GM12878 (cell line): ENCODE data around the gene SMARCD1. TPM values are rescaled to one million over a fixed set of nuclear protein-coding genes. Genes with fewer than 3 reads are reported as not detected.

Source experiments
- ATAC-seq: fragments of 200-7000 bp; cut with Tn5 transposase; 3 replicates; pipeline ENCODE4 v1.9.1; 2020; ENCODE audit warnings: mild to moderate bottlenecking, moderate library complexity
- BruUV-seq: library from RNA; stranded (reverse); fragments of 400-500 nt; replicated peaks from 2 replicates; lab custom pipeline; 2021; lab: Mats Ljungman, UMichigan
- CTCF ChIA-PET: fragments of 300-600 bp; sonication (Branson Sonifier 250); formaldehyde crosslinking; extraction: SDS; loops from one replicate; lab custom pipeline; 2021; ENCODE audit warnings: inconsistent platforms; lab: Yijun Ruan, JAX
- POLR2A ChIA-PET: fragments of 350-600 bp; formaldehyde crosslinking; extraction: SDS; loops from one replicate; lab custom pipeline; 2021; ENCODE audit warnings: inconsistent platforms; lab: Charles Lee
- RAD21 ChIA-PET: fragments of 300-600 bp; sonication (Branson Sonifier 250); formaldehyde crosslinking; loops from one replicate; lab custom pipeline; 2023; ENCODE audit warnings: antibody characterized with exemption; ENCODE audit not compliant: unreplicated experiment; lab: Charles Lee
- SMC1A ChIA-PET: fragments of 300-600 bp; sonication (Branson Sonifier 250); formaldehyde crosslinking; loops from one replicate; lab custom pipeline; 2023; ENCODE audit not compliant: unreplicated experiment, uncharacterized antibody; lab: Charles Lee
- DNase-seq: peaks from one replicate; pipeline ENCODE4 v3.0.0-alpha.2; 2011; ENCODE audit warnings: low read depth, low spot score
- FAIRE-seq: peaks from 3 replicates; lab custom pipeline; 2011; peaks lifted over from hg19 to GRCh38; lab: Jason Lieb, UNC
- H2AFZ ChIP-seq: 2 replicates; pipeline ENCODE4 v1.6.0; 2011; ENCODE audit warnings: low read depth, low read length, control low read depth; ENCODE audit not compliant: control insufficient read depth
- H3K27ac ChIP-seq: 2 replicates; pipeline ENCODE4 v1.5.1; 2011; ENCODE audit warnings: control low read depth; ENCODE audit not compliant: control insufficient read depth, insufficient read depth
- H3K27me3 ChIP-seq, 2 experiments: replicated peaks in 1 of 2; 2 replicates each; pipeline versions ENCODE4 v1.6.0 to v1.6.1; 2011; ENCODE audit warnings: low read length in 1 of 2; ENCODE audit not compliant: control insufficient read depth in 2 of 2, insufficient read depth in 2 of 2
- H3K36me3 ChIP-seq, 2 experiments: 2 replicates each; pipeline ENCODE4 v1.5.1; 2011; ENCODE audit warnings: low read length in 1 of 2; ENCODE audit not compliant: control insufficient read depth in 2 of 2, insufficient read depth in 2 of 2
- H3K4me1 ChIP-seq: 2 replicates; pipeline ENCODE4 v1.6.1; 2011; ENCODE audit warnings: mild to moderate bottlenecking, low read length, moderate library complexity, mixed read lengths; ENCODE audit not compliant: control insufficient read depth, insufficient read depth
- H3K4me2 ChIP-seq: 2 replicates; pipeline ENCODE4 v1.6.0; 2011; ENCODE audit warnings: control low read depth; ENCODE audit not compliant: control insufficient read depth, insufficient read depth
- H3K4me3 ChIP-seq: fragments of 200-600 bp; sonication (generic); 2 replicates; pipeline ENCODE4 v1.5.1; 2016
- H3K79me2 ChIP-seq: 2 replicates; pipeline ENCODE4 v1.6.0; 2011; ENCODE audit warnings: low read length; ENCODE audit not compliant: control insufficient read depth, insufficient read depth
- H3K9ac ChIP-seq: 2 replicates; pipeline ENCODE4 v1.8.0; 2011; ENCODE audit warnings: low read length, control low read depth, mixed read lengths; ENCODE audit not compliant: control insufficient read depth, insufficient read depth
- H3K9me3 ChIP-seq: replicated peaks from 3 replicates; pipeline ENCODE4 v1.5.1; 2011; ENCODE audit warnings: mild to moderate bottlenecking, low read length; ENCODE audit not compliant: control insufficient read depth, insufficient read depth
- H4K20me1 ChIP-seq: 2 replicates; pipeline ENCODE4 v1.6.0; 2011; ENCODE audit not compliant: control insufficient read depth, insufficient read depth
- CHD4 ChIP-seq: fragments of 200-600 bp; sonication (generic); IDR thresholded peaks from 2 replicates; pipeline ENCODE4 v1.6.1; 2016; ENCODE audit warnings: mild to moderate bottlenecking
- POLR2AphosphoS5 ChIP-seq: IDR thresholded peaks from 2 replicates; pipeline ENCODE4 v1.6.1; 2011; ENCODE audit warnings: mild to moderate bottlenecking, low read length, inconsistent platforms
- RCOR1 ChIP-seq: conservative IDR thresholded peaks from 2 replicates; pipeline ENCODE4 v1.6.1; 2012; ENCODE audit warnings: low read depth, low read length, improper control_type of control experiment
- RUNX3 ChIP-seq: IDR thresholded peaks from 2 replicates; pipeline ENCODE4 v1.6.1; 2012; ENCODE audit warnings: low read length, inconsistent platforms
- TARDBP ChIP-seq: IDR thresholded peaks from 2 replicates; pipeline ENCODE4 v1.6.1; 2016; ENCODE audit warnings: borderline replicate concordance
- ZBTB33 ChIP-seq: fragments of 450-650 bp; IDR thresholded peaks from 2 replicates; pipeline ENCODE4 v1.6.1; 2017; ENCODE audit warnings: mild to moderate bottlenecking
- WGBS: methylation state at CpG from one replicate; pipeline ENCODE4 v1.1.6; 2016; ENCODE audit warnings: low lambda C conversion rate; ENCODE audit not compliant: insufficient replicate concordance, insufficient coverage; ENCODE audit errors: missing lambda C conversion rate; 5-methylcytosine and 5-hydroxymethylcytosine counted together
- in situ Hi-C: fragments of 300-500 bp; cut with MboI; formaldehyde crosslinking; loops from 9 replicates; pipeline ENCODE4 v1.14.3; 2018; ENCODE audit warnings: mixed read lengths
- intact Hi-C: fragments of 100-400 bp; cut with micrococcal nuclease; formaldehyde crosslinking; loops from one replicate; pipeline ENCODE4 v1.14.2; 2022; ENCODE audit not compliant: unreplicated experiment
- polyA plus RNA-seq, 11 experiments: library from polyadenylated mRNA; depleted of rRNA in 4 of 11; unstranded in 6 of 11; stranded (reverse) in 5 of 11; fragments of >200 nt; fragmentation: Nextera tagmentation in 4 of 11; fragmentation: Illumina TruSeq in 1 of 11; extraction: Ambion mirVana in 4 of 11; extraction: Trizol in 1 of 11; gene quantifications; 1 replicate in 1 of 11; 2 replicates in 10 of 11; pipeline versions ENCODE4 v1.2.1 to v1.2.3, GENCODE V29; 2011 to 2016; ENCODE audit warnings: inconsistent platforms in 2 of 11, missing spikeins in 2 of 11, low read depth in 1 of 11
- total RNA-seq, 4 experiments: library from RNA; depleted of rRNA in 3 of 4; stranded (reverse); fragments of >200 nt in 3 of 4; fragmentation: Illumina TruSeq in 1 of 4; extraction: Trizol in 1 of 4; gene quantifications; 2 replicates each; pipeline versions ENCODE4 v1.2.1 to v1.2.3, GENCODE V29; 2013 to 2021
- TF ChIP-seq, protein P1 (sequence below): fragments of 450-650 bp; IDR thresholded peaks from 2 replicates; pipeline ENCODE4 v1.6.1; 2017; ENCODE audit warnings: mild to moderate bottlenecking, low read depth, inconsistent platforms; ENCODE audit not compliant: poor library complexity, severe bottlenecking

Gene SMARCD1
- total and polyA plus RNA-seq, 10 of the 15 experiments (the other 5 are each of a cell fraction or from before 2014, with no cell fraction given) = 1.4 to 92.4 (median 58.9) TPM

- ChIA-PET SMC1A (interaction anchor here (1.0 to 5.3 kb wide), 6 partner anchors 13 to 51 kb away, joined by 3 to 37 read pairs (median 5); partner anchors contain the start of gene RACGAP1), CTCF (interaction anchor here (0.7 to 6.7 kb wide), 27 partner anchors 9 to 362 kb away, joined by 3 to 114 read pairs (median 6); partner anchors contain the start of genes CERS5, COX14 and RACGAP1)
- H3K4me3 ChIP-seq = no peak overlapping the region
- no peak overlapping the region for H2AFZ ChIP-seq
- no peak overlapping the region for H3K9ac ChIP-seq
- no peaks in the 10 kb centered on the region for H3K79me2 ChIP-seq
- 69% methylated on average over 4 of the region's 4 CpGs for WGBS
- H3K27ac ChIP-seq = no peak overlapping the region
- H3K27me3 ChIP-seq = no peaks in the 10 kb centered on the region
- no peaks in the 10 kb centered on the region for H3K9me3 ChIP-seq
- in situ Hi-C loops = no loop called here
- H3K4me2 ChIP-seq = no peak overlapping the region
- DNase-seq = no peak
- TF ChIP-seq RUNX3 (no peak), POLR2AphosphoS5 (no peak), CHD4 (no peak), RCOR1 (no peak), ZBTB33 (no peak), TARDBP (no peak)
- TF ChIP-seq, protein P1, sequence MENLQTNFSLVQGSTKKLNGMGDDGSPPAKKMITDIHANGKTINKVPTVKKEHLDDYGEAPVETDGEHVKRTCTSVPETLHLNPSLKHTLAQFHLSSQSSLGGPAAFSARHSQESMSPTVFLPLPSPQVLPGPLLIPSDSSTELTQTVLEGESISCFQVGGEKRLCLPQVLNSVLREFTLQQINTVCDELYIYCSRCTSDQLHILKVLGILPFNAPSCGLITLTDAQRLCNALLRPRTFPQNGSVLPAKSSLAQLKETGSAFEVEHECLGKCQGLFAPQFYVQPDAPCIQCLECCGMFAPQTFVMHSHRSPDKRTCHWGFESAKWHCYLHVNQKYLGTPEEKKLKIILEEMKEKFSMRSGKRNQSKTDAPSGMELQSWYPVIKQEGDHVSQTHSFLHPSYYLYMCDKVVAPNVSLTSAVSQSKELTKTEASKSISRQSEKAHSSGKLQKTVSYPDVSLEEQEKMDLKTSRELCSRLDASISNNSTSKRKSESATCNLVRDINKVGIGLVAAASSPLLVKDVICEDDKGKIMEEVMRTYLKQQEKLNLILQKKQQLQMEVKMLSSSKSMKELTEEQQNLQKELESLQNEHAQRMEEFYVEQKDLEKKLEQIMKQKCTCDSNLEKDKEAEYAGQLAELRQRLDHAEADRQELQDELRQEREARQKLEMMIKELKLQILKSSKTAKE = no peak
- TF ChIP-seq, all 136 proteins: peak for 0
- no peaks in the 10 kb centered on the region for H3K36me3 ChIP-seq
- FAIRE-seq (no peak), ATAC-seq (no peak)
- RAD21 ChIA-PET = interaction anchor here (0.8 to 2.1 kb wide), 7 partner anchors 17 to 93 kb away, joined by 3 to 11 read pairs (median 4); no protein-coding TSS in a partner anchor
- no peaks in the 10 kb centered on the region for H4K20me1 ChIP-seq
- intact Hi-C loops = loop anchor here (2.0 kb wide), 1 partner anchor 18 kb away; the partner anchor contains the start of gene ASIC1
- no TSS peak for BruUV-seq
- no peaks in the 10 kb centered on the region for H3K4me1 ChIP-seq
- POLR2A ChIA-PET = no interaction called here
These were observed 46.8 kb upstream of the SMARCD1 start for GRCh38 chr12:50038336-50038735.
